ENCODE measurements around the gene DGUOK. TPM values are rescaled to one million over a fixed set of nuclear protein-coding genes. Genes with fewer than 3 reads are reported as not detected.
A peak's percentile ranks its signal among the peaks of the same experiment; 100 is the strongest.

DGUOK gene
- total and polyA plus RNA-seq, 2 of the 4 experiments (the other 2 are of a cell fraction) = 66.3 to 111 TPM

DNA sequence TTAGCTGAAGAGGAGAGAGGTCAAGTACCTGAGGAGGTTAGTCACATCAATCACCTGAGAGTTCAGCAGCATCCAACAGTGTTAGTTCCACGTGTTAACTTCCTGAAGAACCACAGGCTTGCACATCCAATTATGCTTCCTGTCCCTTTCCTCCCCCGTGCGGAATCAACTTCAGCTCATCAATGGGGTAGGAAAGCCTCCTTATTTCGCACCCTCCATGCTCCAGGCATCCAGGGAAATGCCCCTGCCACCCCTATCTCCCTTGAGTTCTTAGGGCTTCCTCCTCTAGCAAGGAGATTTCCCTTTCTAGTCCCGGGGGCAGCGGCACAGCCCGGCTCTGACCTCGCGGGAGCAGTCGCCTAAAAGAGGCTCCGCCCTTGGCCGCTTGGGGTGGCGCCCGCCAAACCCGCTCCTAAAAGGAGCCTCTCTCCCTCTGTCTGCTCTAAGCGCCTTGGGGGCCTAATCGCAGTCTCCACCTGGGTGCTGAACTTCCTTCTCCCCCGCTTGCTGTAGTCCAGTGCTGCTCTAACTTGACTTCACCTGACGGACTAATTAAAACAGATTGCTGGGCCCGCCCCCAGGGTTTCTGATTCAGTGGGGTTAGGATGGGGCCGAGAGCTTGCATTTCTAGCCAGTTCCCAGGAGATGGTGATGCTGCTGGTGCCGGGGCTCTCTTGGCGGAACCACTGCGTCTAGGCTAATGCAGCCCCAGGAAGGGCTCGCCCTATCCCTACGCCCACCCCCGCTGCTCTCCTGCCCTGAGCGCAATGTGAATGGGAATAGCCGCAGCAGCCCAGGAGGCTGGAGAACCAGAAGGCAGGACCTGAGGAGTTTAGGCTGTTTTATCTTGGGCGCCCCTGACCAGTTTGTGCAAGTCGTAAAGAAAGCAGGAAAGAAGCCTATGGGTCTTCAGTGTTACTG lies 54.7 kb downstream of the DGUOK start (continued):
- TF ChIP-seq, protein P1, sequence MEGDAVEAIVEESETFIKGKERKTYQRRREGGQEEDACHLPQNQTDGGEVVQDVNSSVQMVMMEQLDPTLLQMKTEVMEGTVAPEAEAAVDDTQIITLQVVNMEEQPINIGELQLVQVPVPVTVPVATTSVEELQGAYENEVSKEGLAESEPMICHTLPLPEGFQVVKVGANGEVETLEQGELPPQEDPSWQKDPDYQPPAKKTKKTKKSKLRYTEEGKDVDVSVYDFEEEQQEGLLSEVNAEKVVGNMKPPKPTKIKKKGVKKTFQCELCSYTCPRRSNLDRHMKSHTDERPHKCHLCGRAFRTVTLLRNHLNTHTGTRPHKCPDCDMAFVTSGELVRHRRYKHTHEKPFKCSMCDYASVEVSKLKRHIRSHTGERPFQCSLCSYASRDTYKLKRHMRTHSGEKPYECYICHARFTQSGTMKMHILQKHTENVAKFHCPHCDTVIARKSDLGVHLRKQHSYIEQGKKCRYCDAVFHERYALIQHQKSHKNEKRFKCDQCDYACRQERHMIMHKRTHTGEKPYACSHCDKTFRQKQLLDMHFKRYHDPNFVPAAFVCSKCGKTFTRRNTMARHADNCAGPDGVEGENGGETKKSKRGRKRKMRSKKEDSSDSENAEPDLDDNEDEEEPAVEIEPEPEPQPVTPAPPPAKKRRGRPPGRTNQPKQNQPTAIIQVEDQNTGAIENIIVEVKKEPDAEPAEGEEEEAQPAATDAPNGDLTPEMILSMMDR (conservative IDR thresholded peaks at IDR 0.05; ENCODE audit: low read depth, low read length) = no peak

DNA sequence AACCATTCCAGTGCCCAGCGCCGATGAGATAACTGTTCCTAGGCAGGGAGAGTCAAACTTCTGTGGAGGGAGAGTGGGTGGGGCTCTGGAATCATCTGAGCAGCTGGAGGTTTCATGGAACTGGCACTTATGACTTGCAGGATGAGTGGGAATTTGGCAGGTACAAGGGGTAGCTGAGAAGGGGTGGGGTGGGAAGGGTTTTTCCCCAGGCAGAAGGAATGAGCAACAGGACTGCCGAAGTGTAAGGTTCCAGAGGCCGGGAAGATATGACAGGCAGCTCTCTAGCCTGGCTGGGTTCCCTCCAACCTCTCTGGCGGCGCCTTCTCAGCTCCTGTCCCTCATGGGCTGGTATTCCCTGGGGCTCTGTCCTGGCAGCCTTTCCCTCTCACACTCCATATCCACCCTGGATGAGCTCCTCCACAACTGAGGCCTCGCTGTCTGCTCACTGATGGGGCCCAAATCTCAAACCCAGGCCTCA lies 55.5 kb downstream of the DGUOK start:
- Histone ChIP-seq H3K9me3 (ENCODE audit: control insufficient read depth, insufficient read depth, low read length) (no peaks in the 10 kb centered on the region), H3K27me3 (ENCODE audit: control insufficient read depth, insufficient read depth, low read length) (no peaks in the 10 kb centered on the region; the same call in 1 of the 2 replicates), H4K5ac (ENCODE audit: low read depth, low read length) (no peak overlapping the region), H2AFZ (replicated peaks; ENCODE audit: low read length, poor library complexity) (peak overlapping the region; percentile 17), H3K9ac (ENCODE audit: low read depth, low read length) (no peak overlapping the region), H3K14ac (replicated peaks; ENCODE audit: low read depth, low read length) (no peak overlapping the region), H3K36me3 (ENCODE audit: control insufficient read depth, insufficient read depth, low read length) (peaks cover 5% of the 10 kb centered on the region), H3K4me2 (ENCODE audit: low read depth, low read length) (no peak overlapping the region), H3K4ac (ENCODE audit: low read depth, low read length) (no peak overlapping the region), H3K4me3 (ENCODE audit: insufficient read depth, low read depth, low read length) (no peak overlapping the region), H3K23ac (ENCODE audit: low read depth, low read length) (no peak overlapping the region), H2BK15ac (ENCODE audit: low read depth, low read length) (0 out of 3 replicates have a peak overlapping the region, but pooled peaks have one; percentile 10), H2BK120ac (ENCODE audit: low read depth, low read length) (no peak overlapping the region), H2AK9ac (replicated peaks; ENCODE audit: low read depth, low read length, poor library complexity) (peak overlapping the region; percentile 88), H4K8ac (ENCODE audit: low read depth in 2 of 2, low read length in 2 of 2) (no peak overlapping the region), H3K4me1 (ENCODE audit: control insufficient read depth, insufficient read depth, low read length) (peaks cover 15% of the 10 kb centered on the region), H2BK20ac (ENCODE audit: low read depth, low read length) (no peak overlapping the region), H4K20me1 (ENCODE audit: insufficient read depth, low read length) (peaks cover 10% of the 10 kb centered on the region), H3K27ac (ENCODE audit: insufficient read depth, low read length) (no peak overlapping the region), H3K56ac (ENCODE audit: extremely low read depth, insufficient read depth, low read length) (no peak overlapping the region), H3K18ac (ENCODE audit: low read depth, low read length) (no peak overlapping the region), H2BK5ac (ENCODE audit: low read depth, low read length, poor library complexity, severe bottlenecking) (no peak overlapping the region), H2AK5ac (ENCODE audit: low read depth, low read length) (no peak overlapping the region), H3K9me1 (ENCODE audit: insufficient read depth, low read length) (peaks cover 10% of the 10 kb centered on the region), H4K91ac (ENCODE audit: insufficient read depth, low read depth, low read length) (no peak overlapping the region), H3K79me1 (ENCODE audit: low read depth in 1 of 2, low read length in 2 of 2) (peaks cover 5 to 18% of the 10 kb centered on the region in 2 experiments; a peak in 3 of 4 replicates)
- WGBS, 2 experiments (ENCODE audit: extremely low coverage in 2 of 2, insufficient read length in 1 of 2) = 83% methylated on average over 4 of the region's 7 CpGs; no CpG with 5 or more reads in 1 of the 2 experiments
- DNase-seq (peak; percentile 53), ATAC-seq (ENCODE audit: low read depth) (0 out of 2 replicates have a peak, but pooled peaks have one; percentile 9)
- BruUV-seq (replicated peaks) = no TSS peak
- ChIA-PET POLR2A (ENCODE audit: unreplicated experiment) (no interaction called here), CTCF (no interaction called here)
- dilution Hi-C loops (cut with HindIII; ENCODE audit: low sequenced_read_pairs, unreplicated experiment) (no loop called here), in situ Hi-C loops (cut with MboI; ENCODE audit: low sequenced_read_pairs) (loop anchor here (10.0 kb wide), 1 partner anchor 157 kb away; the partner anchor contains the start of gene STAMBP), intact Hi-C loops (cut with micrococcal nuclease) (loop anchor here (5.0 kb wide), 1 partner anchor 55 kb away; the partner anchor contains the start of gene DGUOK)
- TF ChIP-seq SMC3 (IDR thresholded peaks at IDR 0.05; ENCODE audit: low read depth, low read length) (no peak), CHD1 (IDR thresholded peaks at IDR 0.05; ENCODE audit: low read depth, low read length) (no peak), CEBPB (IDR thresholded peaks at IDR 0.05; ENCODE audit: low read depth, low read length) (no peak), FOS (IDR thresholded peaks at IDR 0.05; ENCODE audit: low read depth, low read length) (no peak), RFX5 (IDR thresholded peaks at IDR 0.05; ENCODE audit: low read depth, low read length) (no peak), MAFK (IDR thresholded peaks at IDR 0.05; ENCODE audit: low read depth, low read length) (no peak), MXI1 (IDR thresholded peaks at IDR 0.05; ENCODE audit: borderline replicate concordance, low read depth, low read length) (no peak), RAD21 (IDR thresholded peaks at IDR 0.05; ENCODE audit: low read length) (no peak), MAZ (IDR thresholded peaks at IDR 0.05; ENCODE audit: borderline replicate concordance, low read depth, low read length) (no peak), BHLHE40 (IDR thresholded peaks at IDR 0.05; ENCODE audit: low read depth, low read length) (no peak), POLR2A (IDR thresholded peaks at IDR 0.05; ENCODE audit: low read depth, low read length) (no peak)
- TF ChIP-seq, protein P2, sequence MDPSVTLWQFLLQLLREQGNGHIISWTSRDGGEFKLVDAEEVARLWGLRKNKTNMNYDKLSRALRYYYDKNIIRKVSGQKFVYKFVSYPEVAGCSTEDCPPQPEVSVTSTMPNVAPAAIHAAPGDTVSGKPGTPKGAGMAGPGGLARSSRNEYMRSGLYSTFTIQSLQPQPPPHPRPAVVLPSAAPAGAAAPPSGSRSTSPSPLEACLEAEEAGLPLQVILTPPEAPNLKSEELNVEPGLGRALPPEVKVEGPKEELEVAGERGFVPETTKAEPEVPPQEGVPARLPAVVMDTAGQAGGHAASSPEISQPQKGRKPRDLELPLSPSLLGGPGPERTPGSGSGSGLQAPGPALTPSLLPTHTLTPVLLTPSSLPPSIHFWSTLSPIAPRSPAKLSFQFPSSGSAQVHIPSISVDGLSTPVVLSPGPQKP (IDR thresholded peaks at IDR 0.05; ENCODE audit: borderline replicate concordance, low read depth, low read length) = no peak

Data from IMR-90 (cell line).